ENCODE data around the gene PCGF3. TPM values are rescaled to one million over a fixed set of nuclear protein-coding genes. Genes with fewer than 3 reads are reported as not detected.
A peak's percentile ranks its signal among the peaks of the same experiment; 100 is the strongest.
"Not testable (repeated sequence)": the region's sequence is repeated elsewhere in the genome, so short reads cannot be mapped to it uniquely, and the experiment has no call there.

PCGF3 gene
- total and polyA plus RNA-seq, 3 donors from 2014 or later, result 37.3 to 84.8 (median 84.2) TPM

DNA sequence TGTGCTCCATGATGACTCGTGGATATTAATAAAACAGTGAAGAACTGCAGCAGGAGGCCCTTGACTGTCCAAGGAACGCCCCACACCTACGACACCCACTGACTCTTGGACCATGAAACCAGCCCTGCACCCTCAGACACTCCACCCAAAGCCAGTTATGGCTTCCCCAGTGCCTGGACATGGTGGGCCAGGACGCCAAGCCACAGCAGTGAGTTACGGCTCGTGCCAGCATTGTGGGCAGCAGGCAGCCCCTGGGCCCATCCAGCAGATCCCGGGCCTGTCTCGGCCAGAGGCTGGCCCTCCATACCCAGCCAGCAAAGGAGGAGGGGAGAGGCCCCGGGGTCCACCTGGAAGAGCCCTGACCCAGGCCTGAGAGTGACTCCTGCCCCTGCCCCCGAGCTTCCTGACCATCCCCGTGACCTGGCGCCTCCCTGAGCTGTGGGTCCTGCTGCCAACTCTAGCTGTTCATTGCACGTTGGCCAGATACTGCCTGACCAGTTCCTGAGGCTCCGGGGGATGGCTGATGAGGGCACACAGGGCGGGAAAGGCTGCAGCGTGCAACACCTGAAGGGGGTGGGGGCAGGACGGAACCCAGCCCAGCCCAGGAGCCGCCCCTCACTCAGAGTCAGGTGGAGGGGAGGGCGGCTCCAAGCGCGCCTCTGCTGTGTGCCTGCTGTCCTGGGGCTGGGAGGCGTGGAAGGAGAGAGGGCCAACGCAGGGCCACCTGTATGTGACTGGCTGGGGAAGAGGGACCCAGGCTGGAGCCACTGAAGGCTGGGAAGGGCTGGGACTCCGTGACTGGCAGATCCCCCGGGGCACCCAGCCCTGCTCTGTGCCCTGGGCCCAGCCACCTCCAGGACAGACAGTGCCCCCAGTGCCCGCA, 17.4 kb upstream of the PCGF3 start:
- Histone ChIP-seq H3K36me3 (ENCODE audit: low read depth, missing control alignments) (no peaks in the 10 kb centered on the region), H3K4me1 (peaks cover 5% of the 10 kb centered on the region), H3K4me3 (peak overlapping the region; percentile 36 to 38), H3K27ac (peak overlapping the region in 1 of 2 donors; percentile 56), H3K27me3 (no peaks in the 10 kb centered on the region), H3K9me3 (no peaks in the 10 kb centered on the region)
- intact Hi-C loops (cut with DNase I; ENCODE audit: low total_unique reads), result no loop called here
- DNase-seq, result no peak
- 60 to 77% methylated on average over 9 to 25 of the region's 26 CpGs for WGBS, 2 donors
- TF ChIP-seq POLR2A (IDR thresholded peaks at IDR 0.05) (no peak), CTCF (IDR thresholded peaks at IDR 0.05) (no peak)

GRCh38 chr4:688854-689681, 16.6 kb upstream of the PCGF3 start, which contains the start of gene SLC49A3:
SLC49A3 (minus strand) TSS chr4:689151; CDS start chr4:689127, 24 bp downstream.
- no peak for TF ChIP-seq CTCF (IDR thresholded peaks at IDR 0.05)
- 16 to 28% methylated on average over 5 to 40 of the region's 59 CpGs for WGBS, 2 donors
- H3K9me3 ChIP-seq, result no peaks in the 10 kb centered on the region
- no peaks in the 10 kb centered on the region for H3K27me3 ChIP-seq
- DNase-seq, result no peak
- no peaks in the 10 kb centered on the region for H3K4me1 ChIP-seq
- no peaks in the 10 kb centered on the region for H3K36me3 ChIP-seq (ENCODE audit: low read depth, missing control alignments)
- intact Hi-C loops (cut with DNase I; ENCODE audit: low total_unique reads), result no loop called here
- H3K4me3 ChIP-seq, result peak within 1 kb of the TSS; percentile 36 to 38
- H3K27ac ChIP-seq, result peak within 1 kb of the TSS in 1 of 2 donors; percentile 56

- TF ChIP-seq CTCF (IDR thresholded peaks at IDR 0.05) (no peak), POLR2A (IDR thresholded peaks at IDR 0.05) (no peak)
- H3K27ac ChIP-seq, result peak overlapping the region in 1 of 2 donors; percentile 56
- no peaks in the 10 kb centered on the region for H3K27me3 ChIP-seq
- DNase-seq, result no peak
- H3K36me3 ChIP-seq (ENCODE audit: low read depth, missing control alignments), result no peaks in the 10 kb centered on the region
- 58 to 84% methylated on average over 8 of the region's 8 CpGs for WGBS, 2 donors
- H3K4me3 ChIP-seq, result peak overlapping the region in 1 of 2 donors; percentile 38
- H3K4me1 ChIP-seq, result no peaks in the 10 kb centered on the region
- no peaks in the 10 kb centered on the region for H3K9me3 ChIP-seq
- intact Hi-C loops (cut with DNase I; ENCODE audit: low total_unique reads), result no loop called here
Measured at GRCh38 chr4:689723-690122, 15.9 kb upstream of the PCGF3 start.

- no peaks in the 10 kb centered on the region for H3K27me3 ChIP-seq
- H3K27ac ChIP-seq, result no peak overlapping the region
- H3K4me3 ChIP-seq, result no peak overlapping the region
- no peaks in the 10 kb centered on the region for H3K9me3 ChIP-seq
- H3K36me3 ChIP-seq (ENCODE audit: low read depth, missing control alignments), result no peaks in the 10 kb centered on the region
- H3K4me1 ChIP-seq, result no peaks in the 10 kb centered on the region
- TF ChIP-seq CTCF (IDR thresholded peaks at IDR 0.05) (no peak), POLR2A (IDR thresholded peaks at IDR 0.05) (no peak)
- DNase-seq, result no peak
- intact Hi-C loops (cut with DNase I; ENCODE audit: low total_unique reads), result no loop called here
- WGBS, 2 donors, result 66 to 77% methylated on average over 26 to 32 of the region's 32 CpGs
Measured at GRCh38 chr4:692771-693554, 12.7 kb upstream of the PCGF3 start.

- DNase-seq; H3K36me3 ChIP-seq (ENCODE audit: low read depth, missing control alignments); H3K4me3 ChIP-seq; H3K4me1 ChIP-seq; H3K27ac ChIP-seq; H3K9me3 ChIP-seq; H3K27me3 ChIP-seq; intact Hi-C loops (cut with DNase I; ENCODE audit: low total_unique reads): not testable (repeated sequence)
- WGBS, 2 donors, result 89% methylated on average over 12 of the region's 12 CpGs
Measured at GRCh38 chr4:694341-694940, 11.2 kb upstream of the PCGF3 start.

All from testis (tissue), 3 donors.